PC-9 (cell line): ENCODE results near the gene SFSWAP. TPM values are rescaled to one million over a fixed set of nuclear protein-coding genes. Genes with fewer than 3 reads are reported as not detected.
"Not testable (repeated sequence)": the region's sequence is repeated elsewhere in the genome, so short reads cannot be mapped to it uniquely, and the experiment has no call there.

Experiments
- BruUV-seq: library from RNA; stranded (reverse); fragments of 400-500 nt; replicated peaks from 2 replicates; lab custom pipeline; 2021; lab: Mats Ljungman, UMichigan
- CTCF ChIA-PET: fragments of 300-600 bp; sonication (Branson Sonifier 250); formaldehyde crosslinking; loops from one replicate; lab custom pipeline; 2022; ENCODE audit warnings: antibody characterized with exemption; lab: Charles Lee
- POLR2A ChIA-PET: fragments of 300-600 bp; sonication (Branson Sonifier 250); formaldehyde crosslinking; loops from one replicate; lab custom pipeline; 2022; ENCODE audit warnings: antibody characterized with exemption; ENCODE audit not compliant: unreplicated experiment; lab: Charles Lee
- DNase-seq, 2 experiments: peaks; one replicate each; pipeline versions ENCODE4 v3.0.0 to v3.0.0-alpha.2; 2015 to 2022; ENCODE audit warnings: mixed read lengths in 1 of 2
- H2AFZ ChIP-seq: fragments of 200-600 bp; sonication (generic); 2 replicates; pipeline ENCODE4 v1.8.1; 2017; ENCODE audit warnings: antibody characterized with exemption
- H3F3A ChIP-seq: fragments of 200-600 bp; sonication (generic); 2 replicates; pipeline ENCODE4 v1.8.1; 2017; ENCODE audit warnings: antibody characterized with exemption, mild to moderate bottlenecking, low read depth; ENCODE audit not compliant: insufficient read depth
- H3K27ac ChIP-seq: fragments of 200-600 bp; sonication (generic); 2 replicates; pipeline ENCODE4 v1.6.1; 2016; ENCODE audit warnings: mixed run types
- H3K27me3 ChIP-seq: fragments of 200-600 bp; sonication (generic); 2 replicates; pipeline ENCODE4 v1.6.1; 2016; ENCODE audit warnings: low read depth, mixed run types; ENCODE audit not compliant: insufficient read depth
- H3K36me3 ChIP-seq: fragments of 200-600 bp; sonication (generic); 2 replicates; pipeline ENCODE4 v1.6.1; 2016; ENCODE audit warnings: low read depth, mixed run types
- H3K4me1 ChIP-seq: fragments of 200-600 bp; sonication (generic); replicated peaks from 2 replicates; pipeline ENCODE4 v1.6.1; 2016; ENCODE audit warnings: mixed run types; ENCODE audit not compliant: insufficient read depth
- H3K4me2 ChIP-seq: fragments of 200-600 bp; sonication (generic); 2 replicates; pipeline ENCODE4 v1.6.1; 2017; ENCODE audit warnings: mixed run types
- H3K4me3 ChIP-seq: fragments of 200-600 bp; sonication (generic); 2 replicates; pipeline ENCODE4 v1.6.1; 2016; ENCODE audit warnings: mixed run types
- H3K79me2 ChIP-seq: fragments of 200-600 bp; sonication (generic); 2 replicates; pipeline ENCODE4 v1.6.1; 2017; ENCODE audit warnings: low read depth, mixed run types
- H3K9me2 ChIP-seq: fragments of 200-600 bp; sonication (generic); 2 replicates; pipeline ENCODE4 v1.8.1; 2017; ENCODE audit warnings: mild to moderate bottlenecking; ENCODE audit not compliant: insufficient read depth
- H3K9me3 ChIP-seq: fragments of 200-600 bp; sonication (generic); 2 replicates; pipeline ENCODE4 v1.8.1; 2016; ENCODE audit warnings: low read depth; ENCODE audit not compliant: insufficient read depth
- H4K20me1 ChIP-seq: fragments of 200-600 bp; sonication (generic); 2 replicates; pipeline ENCODE4 v1.8.1; 2017; ENCODE audit not compliant: insufficient read depth
- CTCF ChIP-seq: fragments of 200-600 bp; sonication (generic); conservative IDR thresholded peaks from 2 replicates; pipeline ENCODE4 v1.6.1; 2017; ENCODE audit warnings: mixed run types, antibody characterized with exemption, mild to moderate bottlenecking, moderate library complexity
- EZH2 ChIP-seq: fragments of 200-600 bp; sonication (generic); IDR thresholded peaks from 2 replicates; pipeline ENCODE4 v1.8.0; 2017; ENCODE audit warnings: antibody characterized with exemption, low read depth
- intact Hi-C: fragments of 100-400 bp; cut with micrococcal nuclease; formaldehyde crosslinking; loops from one replicate; pipeline ENCODE4 v1.10.0; 2022; ENCODE audit not compliant: unreplicated experiment
- total RNA-seq: library from RNA; stranded (reverse); gene quantifications from 2 replicates; pipeline ENCODE4 v1.2.3, GENCODE V29; 2021

SFSWAP gene
- total RNA-seq, 1 experiment from 2014 or later, result 40.7 TPM

GRCh38 chr12:131666486-131666885, 44.4 kb upstream of the SFSWAP start:
- DNase-seq, H3K79me2 ChIP-seq, CTCF ChIA-PET, H3K4me3 ChIP-seq, H3K9me3 ChIP-seq, H4K20me1 ChIP-seq, H3K4me2 ChIP-seq, H3F3A ChIP-seq, intact Hi-C loops, H3K4me1 ChIP-seq, H3K9me2 ChIP-seq, POLR2A ChIA-PET, H3K27ac ChIP-seq, BruUV-seq, H2AFZ ChIP-seq, H3K36me3 ChIP-seq: not testable (repeated sequence)
- peaks cover 55% of the 10 kb centered on the region for H3K27me3 ChIP-seq

GRCh38 chr12:131666978-131667601, 43.8 kb upstream of the SFSWAP start:
- H3K4me2 ChIP-seq, H3K9me3 ChIP-seq, H2AFZ ChIP-seq, POLR2A ChIA-PET, H3K4me3 ChIP-seq, intact Hi-C loops, CTCF ChIA-PET, H3K4me1 ChIP-seq, H3K9me2 ChIP-seq, BruUV-seq, DNase-seq, H3K79me2 ChIP-seq, H3F3A ChIP-seq, H4K20me1 ChIP-seq, H3K36me3 ChIP-seq, H3K27ac ChIP-seq: not testable (repeated sequence)
- peaks cover 61% of the 10 kb centered on the region for H3K27me3 ChIP-seq

GRCh38 chr12:131671276-131671675, 39.6 kb upstream of the SFSWAP start:
- no peak for TF ChIP-seq CTCF
- no peak for TF ChIP-seq EZH2
- peaks cover 96% of the 10 kb centered on the region for H3K27me3 ChIP-seq
- H3K4me3 ChIP-seq, result no peak overlapping the region
- H3K27ac ChIP-seq, result no peak overlapping the region
- no peaks in the 10 kb centered on the region for H3K36me3 ChIP-seq
- no peak overlapping the region for H2AFZ ChIP-seq
- H3K4me2 ChIP-seq, result no peak overlapping the region
- CTCF ChIA-PET, result no interaction called here
- no peaks in the 10 kb centered on the region for H3K79me2 ChIP-seq
- POLR2A ChIA-PET, result no interaction called here
- no peaks in the 10 kb centered on the region for H3K9me3 ChIP-seq
- H3F3A ChIP-seq, result no peaks in the 10 kb centered on the region
- DNase-seq, result no peak
- no peaks in the 10 kb centered on the region for H4K20me1 ChIP-seq
- intact Hi-C loops, result no loop called here
- no peaks in the 10 kb centered on the region for H3K4me1 ChIP-seq
- BruUV-seq, result no TSS peak
- no peaks in the 10 kb centered on the region for H3K9me2 ChIP-seq

- Histone ChIP-seq H3K4me1 (no peaks in the 10 kb centered on the region), H3K9me3 (no peaks in the 10 kb centered on the region), H3K4me2 (no peak overlapping the region), H3K36me3 (no peaks in the 10 kb centered on the region), H3K27ac (no peak overlapping the region), H4K20me1 (no peaks in the 10 kb centered on the region), H3K27me3 (peaks cover 97% of the 10 kb centered on the region), H3K4me3 (no peak overlapping the region), H3K9me2 (no peaks in the 10 kb centered on the region), H3K79me2 (no peaks in the 10 kb centered on the region), H2AFZ (no peak overlapping the region), H3F3A (no peaks in the 10 kb centered on the region)
- ChIA-PET CTCF (no interaction called here), POLR2A (no interaction called here)
- no TSS peak for BruUV-seq
- no peak for DNase-seq
- intact Hi-C loops, result no loop called here
- TF ChIP-seq CTCF, result no peak
- no peak for TF ChIP-seq EZH2
Observed at GRCh38 chr12:131671871-131672270, 39.0 kb upstream of the SFSWAP start.
